HepG2 (cell line): ENCODE measurements around the gene TMEFF2. TPM values are rescaled to one million over a fixed set of nuclear protein-coding genes. Genes with fewer than 3 reads are reported as not detected.

Experiments
- ATAC-seq: fragments of 200-7000 bp; cut with Tn5 transposase; 3 replicates; pipeline ENCODE4 v1.9.1; 2020; ENCODE audit warnings: mild to moderate bottlenecking, moderate library complexity
- BruUV-seq: library from RNA; stranded (reverse); fragments of 400-500 nt; replicated peaks from 2 replicates; lab custom pipeline; 2021; lab: Mats Ljungman, UMichigan
- CTCF ChIA-PET: fragments of 300-600 bp; formaldehyde crosslinking; extraction: SDS; loops from one replicate; lab custom pipeline; 2021; ENCODE audit warnings: low total read pairs, inconsistent platforms, low intra/inter-chr PET ratio; lab: Yijun Ruan, JAX
- POLR2A ChIA-PET: fragments of 350-600 bp; sonication (Branson Sonifier 250); formaldehyde crosslinking; loops from one replicate; lab custom pipeline; 2020; ENCODE audit warnings: antibody characterized with exemption, inconsistent platforms; lab: Yijun Ruan, JAX
- DNase-seq: peaks from one replicate; pipeline ENCODE4 v3.0.0-alpha.2; 2015; ENCODE audit warnings: low spot score
- FAIRE-seq: peaks from 3 replicates; lab custom pipeline; 2011; peaks lifted over from hg19 to GRCh38; lab: Jason Lieb, UNC
- H2AFZ ChIP-seq: one replicate; pipeline ENCODE4 v1.6.1; 2011; ENCODE audit warnings: low read length, inconsistent platforms
- H3K27ac ChIP-seq: fragments of 300-600 bp; 3 replicates; pipeline ENCODE4 v1.8.0; 2011; ENCODE audit warnings: mixed run types, mild to moderate bottlenecking, mixed read lengths, low read length, inconsistent platforms; ENCODE audit not compliant: insufficient read depth; ENCODE audit errors: extremely low read length
- H3K27me3 ChIP-seq, 2 experiments: fragments of 200-600 bp in 1 of 2; 2 replicates in 1 of 2; 3 replicates in 1 of 2; pipeline versions ENCODE4 v1.6.0 to v1.8.0; 2011; ENCODE audit warnings: low read length in 2 of 2, mild to moderate bottlenecking in 2 of 2, moderate library complexity in 2 of 2, inconsistent platforms in 1 of 2; ENCODE audit not compliant: insufficient read depth in 2 of 2, control insufficient read depth in 1 of 2
- H3K36me3 ChIP-seq, 2 experiments: fragments of 200-600 bp in 1 of 2; replicated peaks in 1 of 2; 2 replicates in 1 of 2; 3 replicates in 1 of 2; pipeline versions ENCODE4 v1.5.1 to v1.8.0; 2011; ENCODE audit warnings: low read length in 2 of 2, inconsistent platforms in 1 of 2; ENCODE audit not compliant: insufficient read depth in 2 of 2, control insufficient read depth in 1 of 2
- H3K4me1 ChIP-seq: 2 replicates; pipeline ENCODE4 v1.5.1; 2012; ENCODE audit warnings: low read length, inconsistent platforms; ENCODE audit not compliant: insufficient read depth
- H3K4me2 ChIP-seq: 2 replicates; pipeline ENCODE4 v1.6.0; 2011; ENCODE audit warnings: low read depth, low read length, inconsistent platforms
- H3K4me3 ChIP-seq, 3 experiments: fragments of 200-600 bp in 1 of 3; sonication (generic), shearing (Covaris generic) in 1 of 3; replicated peaks in 1 of 3; 2 replicates each; pipeline ENCODE4 v1.5.1; 2011 to 2016; ENCODE audit warnings: low read length in 3 of 3, inconsistent platforms in 2 of 3, low read depth in 2 of 3, mild to moderate bottlenecking in 2 of 3, control low read depth in 1 of 3, mixed read lengths in 1 of 3; ENCODE audit not compliant: insufficient read depth in 1 of 3
- H3K79me2 ChIP-seq: one replicate; pipeline ENCODE4 v1.6.1; 2011; ENCODE audit warnings: low read length, inconsistent platforms; ENCODE audit not compliant: insufficient read depth
- H3K9ac ChIP-seq: 2 replicates; pipeline ENCODE4 v1.6.0; 2011; ENCODE audit warnings: mild to moderate bottlenecking, low read depth, low read length, inconsistent platforms; ENCODE audit not compliant: insufficient read depth
- H3K9me3 ChIP-seq: 2 replicates; pipeline ENCODE4 v1.5.1; 2012; ENCODE audit warnings: mild to moderate bottlenecking, low read length
- H4K20me1 ChIP-seq: 2 replicates; pipeline ENCODE4 v1.6.0; 2011; ENCODE audit warnings: inconsistent platforms, mild to moderate bottlenecking, low read length, moderate library complexity; ENCODE audit not compliant: insufficient read depth
- FOSL2 ChIP-seq: sonication (generic); formaldehyde crosslinking; IDR thresholded peaks from 2 replicates; pipeline ENCODE4 v1.4.0; 2020; ENCODE audit warnings: missing genetic modification reagents
- GATAD2A ChIP-seq: IDR thresholded peaks from 2 replicates; pipeline ENCODE4 v1.6.1; 2016
- MTF1 ChIP-seq: sonication (generic); formaldehyde crosslinking; IDR thresholded peaks from 2 replicates; pipeline ENCODE4 v1.5.0; 2020; ENCODE audit warnings: missing genetic modification reagents
- SKI ChIP-seq: fragments of 450-650 bp; IDR thresholded peaks from one replicate; pipeline ENCODE4 v1.6.1; 2018; ENCODE audit warnings: mild to moderate bottlenecking; ENCODE audit not compliant: partially characterized antibody
- SRSF4 ChIP-seq: fragments of 200-400 bp; formaldehyde crosslinking; IDR thresholded peaks from one replicate; pipeline ENCODE4 v1.6.1; 2018; ENCODE audit warnings: mild to moderate bottlenecking, low read depth, low read length, moderate library complexity; ENCODE audit not compliant: poor library complexity, severe bottlenecking
- TCF7L2 ChIP-seq: IDR thresholded peaks from 2 replicates; pipeline ENCODE4 v1.6.1; 2011; ENCODE audit warnings: mild to moderate bottlenecking, low read depth, low read length, moderate library complexity
- TGIF2 ChIP-seq: IDR thresholded peaks from 2 replicates; pipeline ENCODE4 v1.6.1; 2016; ENCODE audit warnings: control low read depth, missing compliant biosample characterization
- XRCC5 ChIP-seq: fragments of 200-400 bp; formaldehyde crosslinking; optimal IDR thresholded peaks from 2 replicates; pipeline ENCODE3; 2017; ENCODE audit warnings: mild to moderate bottlenecking, low read length
- ZNF224 ChIP-seq: sonication (generic); formaldehyde crosslinking; IDR thresholded peaks from 2 replicates; pipeline ENCODE4 v1.5.0; 2020; ENCODE audit warnings: mild to moderate bottlenecking, missing genetic modification reagents
- ZNF382 ChIP-seq: sonication (generic); formaldehyde crosslinking; IDR thresholded peaks from 2 replicates; pipeline ENCODE4 v1.5.0; 2020; ENCODE audit warnings: missing genetic modification reagents, mild to moderate bottlenecking, borderline replicate concordance
- ZNF546 ChIP-seq: sonication (generic); formaldehyde crosslinking; conservative IDR thresholded peaks from 2 replicates; pipeline ENCODE4 v1.8.1; 2023; ENCODE audit warnings: mild to moderate bottlenecking, missing genetic modification reagents
- ZNF629 ChIP-seq: sonication (generic); formaldehyde crosslinking; conservative IDR thresholded peaks from 2 replicates; pipeline ENCODE4 v1.5.0; 2020; ENCODE audit warnings: missing genetic modification reagents
- ZNF768 ChIP-seq: sonication (generic); formaldehyde crosslinking; IDR thresholded peaks from 2 replicates; pipeline ENCODE4 v1.4.0; 2020; ENCODE audit warnings: missing genetic modification reagents
- WGBS: methylation state at CpG from one replicate; pipeline ENCODE4 v1.1.6; 2017; ENCODE audit warnings: low lambda C conversion rate; 5-methylcytosine and 5-hydroxymethylcytosine counted together
- in situ Hi-C: cut with HindIII; loops from 2 replicates; pipeline ENCODE4 v1.10.0; 2017; ENCODE audit warnings: low pct_unique_long_range_greater_than_20kb; ENCODE audit not compliant: extremely low pct_ligation_motif_present
- intact Hi-C: fragments of 100-400 bp; cut with micrococcal nuclease; formaldehyde crosslinking; loops from one replicate; pipeline ENCODE4 v1.10.0; 2022; ENCODE audit not compliant: unreplicated experiment
- polyA plus RNA-seq, 8 experiments: library from polyadenylated mRNA; depleted of rRNA in 3 of 8; stranded (reverse) in 7 of 8; unstranded in 1 of 8; fragments of >200 nt; fragmentation: Illumina TruSeq in 4 of 8; extraction: Trizol in 4 of 8; gene quantifications; 2 replicates each; pipeline versions ENCODE4 v1.2.1 to v1.2.3, GENCODE V29; 2011 to 2016; ENCODE audit warnings: low read depth in 4 of 8, missing spikeins in 1 of 8, mixed read lengths in 1 of 8; ENCODE audit not compliant: insufficient read depth in 1 of 8
- total RNA-seq, 5 experiments: library from RNA; depleted of rRNA; stranded (reverse); fragments of >200 nt; fragmentation: Illumina TruSeq; extraction: Trizol; gene quantifications; 2 replicates each; pipeline ENCODE4 v1.2.3, GENCODE V29; 2016; ENCODE audit warnings: low read depth in 1 of 5
- TF ChIP-seq, protein P1 (sequence below): IDR thresholded peaks from 2 replicates; pipeline ENCODE4 v1.6.1; 2016; ENCODE audit warnings: missing biosample characterization, missing genetic modification reagents, low read depth
- TF ChIP-seq, protein P2 (sequence below): sonication (generic); formaldehyde crosslinking; IDR thresholded peaks from 2 replicates; pipeline ENCODE4 v1.5.0; 2020; ENCODE audit warnings: missing genetic modification reagents

Gene TMEFF2
- total and polyA plus RNA-seq, 2 of the 13 experiments (the other 11 are each of a cell fraction or from before 2014, with no cell fraction given), result not detected

DNA sequence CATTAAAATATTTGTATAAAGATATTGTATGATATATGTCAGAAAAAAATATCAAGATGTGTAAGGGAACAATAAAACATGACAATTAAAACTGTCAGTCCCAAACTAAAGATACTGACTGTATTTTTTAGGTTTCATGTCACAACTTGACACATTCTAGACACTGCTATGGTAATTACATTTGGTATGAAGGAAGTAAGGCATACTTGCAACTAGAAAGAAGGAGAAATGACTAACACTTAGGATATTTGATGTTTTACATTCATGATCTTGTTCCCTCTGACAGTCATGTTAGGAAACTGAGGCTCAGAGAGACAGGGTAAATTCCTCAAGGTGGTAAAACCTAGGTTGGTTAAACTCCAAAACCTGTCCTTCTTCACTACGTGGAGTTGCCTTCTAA lies 68.3 kb downstream of the TMEFF2 start:
- TF ChIP-seq GATAD2A (CRISPR knock-in tag), result no peak
- TF ChIP-seq, protein P1, sequence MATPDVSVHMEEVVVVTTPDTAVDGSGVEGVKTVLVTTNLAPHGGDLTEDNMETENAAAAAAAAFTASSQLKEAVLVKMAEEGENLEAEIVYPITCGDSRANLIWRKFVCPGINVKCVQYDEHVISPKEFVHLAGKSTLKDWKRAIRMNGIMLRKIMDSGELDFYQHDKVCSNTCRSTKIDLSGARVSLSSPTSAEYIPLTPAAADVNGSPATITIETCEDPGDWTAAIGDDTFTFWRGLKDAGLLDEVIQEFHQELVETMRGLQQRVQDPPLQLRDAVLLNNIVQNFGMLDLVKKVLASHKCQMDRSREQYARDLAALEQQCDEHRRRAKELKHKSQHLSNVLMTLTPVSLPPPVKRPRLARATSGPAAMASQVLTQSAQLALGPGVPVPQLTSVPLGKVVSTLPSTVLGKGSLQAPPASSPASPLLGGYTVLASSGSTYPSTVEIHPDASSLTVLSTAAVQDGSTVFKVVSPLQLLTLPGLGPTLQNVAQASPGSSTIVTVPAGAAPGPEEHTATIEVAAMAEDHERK (CRISPR knock-in tag), result no peak
- no peak for TF ChIP-seq TGIF2 (CRISPR knock-in tag)
- TF ChIP-seq, protein P2, sequence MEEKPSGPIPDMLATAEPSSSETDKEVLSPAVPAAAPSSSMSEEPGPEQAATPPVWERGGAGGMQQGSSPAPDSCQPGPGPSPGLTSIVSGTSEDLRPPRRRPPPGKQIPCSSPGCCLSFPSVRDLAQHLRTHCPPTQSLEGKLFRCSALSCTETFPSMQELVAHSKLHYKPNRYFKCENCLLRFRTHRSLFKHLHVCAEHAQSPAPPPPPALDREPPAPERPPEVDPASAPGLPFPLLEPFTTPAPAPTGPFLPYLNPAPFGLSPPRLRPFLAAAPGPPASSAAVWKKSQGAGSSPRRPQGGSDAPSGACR (CRISPR knock-in tag), result no peak
- no peak for TF ChIP-seq TCF7L2
- TF ChIP-seq ZNF546 (CRISPR knock-in tag), result no peak
- TF ChIP-seq ZNF629 (CRISPR knock-in tag), result no peak
- TF ChIP-seq SKI, result no peak
- TF ChIP-seq XRCC5, result no peak
- TF ChIP-seq ZNF224, result no peak
- no peak for TF ChIP-seq FOSL2
- TF ChIP-seq MTF1 (CRISPR knock-in tag), result no peak
- TF ChIP-seq SRSF4, result no peak
- TF ChIP-seq ZNF382 (CRISPR knock-in tag), result no peak
- TF ChIP-seq ZNF768 (CRISPR knock-in tag), result no peak
- peak; percentile 48 for FAIRE-seq
- no peak for ATAC-seq
- no peaks in the 10 kb centered on the region for H3K79me2 ChIP-seq
- POLR2A ChIA-PET, result no interaction called here
- no peak overlapping the region for H3K4me2 ChIP-seq
- in situ Hi-C loops, result no loop called here
- H2AFZ ChIP-seq, result no peak overlapping the region
- H3K4me1 ChIP-seq, result no peaks in the 10 kb centered on the region
- H3K4me3 ChIP-seq, result no peak overlapping the region
- intact Hi-C loops, result no loop called here
- H4K20me1 ChIP-seq, result no peaks in the 10 kb centered on the region
- DNase-seq, result no peak
- no peaks in the 10 kb centered on the region for H3K9me3 ChIP-seq
- CTCF ChIA-PET, result no interaction called here
- no peak overlapping the region for H3K27ac ChIP-seq
- no peaks in the 10 kb centered on the region for H3K36me3 ChIP-seq
- WGBS, result 0% methylated on average over 1 of the region's 1 CpG
- no peaks in the 10 kb centered on the region for H3K27me3 ChIP-seq
- no TSS peak for BruUV-seq
- no peak overlapping the region for H3K9ac ChIP-seq
